Skin epidermis (tissue), 12 donors: Measurements from ENCODE around the gene SLC6A13.

Experiments
- H3K27ac ChIP-seq, 21 experiments: fragments of 200-600 bp; sonication (generic) in 11 of 21; one replicate each; pipeline ENCODE4 v1.5.0; 2020; ENCODE audit warnings: mild to moderate bottlenecking in 3 of 21, inconsistent platforms in 2 of 21, moderate library complexity in 2 of 21
- H3K4me3 ChIP-seq, 7 experiments: fragments of 200-600 bp; sonication (generic) in 2 of 7; one replicate each; pipeline ENCODE4 v1.5.0; 2020; ENCODE audit warnings: inconsistent platforms in 2 of 7, mild to moderate bottlenecking in 2 of 7, moderate library complexity in 1 of 7

The SLC6A13 gene

GRCh38 chr12:171743-172676 is 90.6 kb downstream of the SLC6A13 start:
- no peak overlapping the region for H3K4me3 ChIP-seq
- H3K27ac ChIP-seq, result no peak overlapping the region

DNA sequence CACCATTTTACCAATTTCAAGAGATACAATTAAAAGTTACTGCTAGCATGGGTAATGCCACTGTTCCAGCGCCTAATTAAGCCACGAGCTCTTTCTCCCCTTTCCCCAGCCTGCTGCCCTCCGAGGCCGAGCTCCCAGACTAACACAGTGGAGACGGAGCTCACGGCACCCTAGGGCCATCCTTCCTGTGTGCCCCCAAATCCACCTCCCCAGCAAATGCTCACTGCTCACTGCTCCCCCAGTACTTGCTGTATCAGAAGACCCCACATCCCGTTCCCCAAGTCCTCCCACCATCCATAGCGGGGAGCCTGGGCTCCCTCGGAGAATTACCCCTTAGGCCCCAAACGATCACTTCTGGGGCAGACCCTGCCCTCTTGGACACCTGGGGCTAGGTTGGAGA is 91.4 kb downstream of the SLC6A13 start:
- H3K4me3 ChIP-seq, result no peak overlapping the region
- no peak overlapping the region for H3K27ac ChIP-seq
